HG03108 (cell line): Measurements from ENCODE around the gene ATP11A.
"Not testable (repeated sequence)": the region's sequence is repeated elsewhere in the genome, so short reads cannot be mapped to it uniquely, and the experiment has no call there.

Source experiments
- ATAC-seq: cut with Tn5 transposase; IDR thresholded peaks from one replicate; pipeline ENCODE4 v1.9.1; 2021; ENCODE audit warnings: moderate library complexity; ENCODE audit not compliant: unreplicated experiment

The ATP11A gene

DNA sequence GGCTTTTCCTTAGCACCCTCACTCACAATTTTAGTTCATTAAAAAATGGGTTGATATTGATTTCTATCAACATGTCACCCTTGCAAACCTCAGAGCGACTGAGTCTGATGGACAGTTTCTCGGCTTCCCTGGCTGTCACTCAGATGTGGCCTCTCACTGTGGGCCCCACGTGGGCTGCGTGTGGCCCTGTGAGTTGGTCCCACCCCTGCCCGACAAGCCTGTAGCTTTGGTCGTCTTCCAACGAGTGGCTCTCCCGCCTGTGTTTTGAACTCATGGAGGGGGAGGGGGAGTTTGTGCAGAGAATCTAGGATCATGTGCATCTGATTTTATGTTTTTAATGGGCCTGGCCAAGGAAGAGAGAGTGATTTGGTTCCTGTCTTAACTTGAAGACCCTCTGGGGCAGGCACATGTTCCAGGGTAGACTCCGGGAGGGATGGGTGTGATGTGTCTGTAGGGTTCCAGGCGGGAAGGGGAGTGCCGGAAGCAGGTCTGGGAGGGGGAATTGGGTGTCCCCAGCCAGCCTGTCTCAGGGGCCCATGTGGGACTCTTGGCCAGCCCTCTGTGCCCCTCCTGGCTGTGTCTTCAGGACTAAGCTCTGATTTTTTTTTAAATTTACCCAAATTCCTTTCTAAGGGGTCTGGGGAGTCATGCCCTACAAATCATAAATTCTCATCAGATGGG, 18.9 kb downstream of the ATP11A start:
- ATAC-seq: no peak

DNA sequence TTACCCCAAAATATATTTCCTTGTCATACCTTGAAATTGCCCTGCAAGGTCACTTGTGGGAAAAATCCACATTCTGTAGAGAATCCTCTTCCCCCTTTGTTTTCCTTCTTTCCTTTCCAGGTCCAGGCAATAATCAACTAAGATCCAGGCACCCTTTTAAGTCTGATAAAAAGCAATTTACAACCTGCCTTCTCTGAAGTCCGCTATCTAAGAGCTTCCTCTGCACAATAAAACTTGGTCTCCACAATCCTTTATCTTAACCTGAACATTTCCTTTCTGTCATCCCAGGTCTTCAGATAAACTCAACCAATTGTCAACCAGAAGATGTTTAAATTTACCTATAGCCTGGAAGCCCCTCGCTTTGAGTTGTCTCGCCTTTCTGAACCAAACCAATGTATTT, 19.5 kb downstream of the ATP11A start:
- ATAC-seq: not testable (repeated sequence)

DNA sequence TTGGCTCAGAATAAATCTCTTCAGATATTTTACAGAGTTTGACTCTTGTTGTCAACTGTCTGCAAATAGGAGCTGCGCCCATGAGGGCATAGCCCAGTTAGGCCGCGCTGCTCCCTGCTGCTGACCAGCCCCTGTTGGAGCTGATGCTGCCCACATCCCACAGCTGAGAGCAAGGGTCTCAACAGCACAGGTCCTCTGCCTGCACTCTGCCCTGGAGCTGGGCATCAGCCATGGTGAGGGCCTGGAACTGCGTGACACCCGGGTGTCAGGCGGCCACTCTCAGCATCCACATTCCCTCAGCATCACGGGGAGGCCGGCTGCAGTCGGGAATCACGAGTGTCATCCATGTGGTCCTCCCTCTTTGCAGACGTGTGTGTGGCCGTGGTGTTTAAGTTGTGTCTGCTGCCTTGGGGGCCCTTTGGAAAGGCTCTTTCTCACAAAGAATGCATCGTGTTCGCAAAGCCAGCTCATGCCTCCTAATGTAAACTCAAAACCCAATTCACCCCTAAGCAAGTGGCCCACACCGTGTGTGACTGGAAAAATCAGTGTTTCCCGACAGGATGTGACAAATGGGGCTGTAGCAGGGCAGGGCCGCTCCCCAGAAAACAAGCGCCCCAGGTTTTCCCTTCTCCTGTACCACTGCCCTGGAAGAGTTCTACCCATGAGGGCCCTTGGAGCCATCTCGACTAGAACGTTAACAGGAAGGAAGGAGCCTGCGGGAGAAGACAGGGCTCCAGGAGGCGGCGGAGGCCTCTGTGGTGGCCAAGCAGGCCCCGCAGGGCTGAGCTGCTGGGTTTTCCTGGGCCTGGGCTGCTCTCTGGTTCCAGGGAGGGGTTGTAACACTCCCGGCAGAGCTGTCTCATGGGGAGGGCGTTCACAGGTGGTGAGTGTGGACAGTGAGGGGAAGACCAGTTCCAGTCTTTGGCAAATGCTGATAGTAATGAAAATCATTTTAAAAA, 20.3 kb downstream of the ATP11A start:
- no peak for ATAC-seq

DNA sequence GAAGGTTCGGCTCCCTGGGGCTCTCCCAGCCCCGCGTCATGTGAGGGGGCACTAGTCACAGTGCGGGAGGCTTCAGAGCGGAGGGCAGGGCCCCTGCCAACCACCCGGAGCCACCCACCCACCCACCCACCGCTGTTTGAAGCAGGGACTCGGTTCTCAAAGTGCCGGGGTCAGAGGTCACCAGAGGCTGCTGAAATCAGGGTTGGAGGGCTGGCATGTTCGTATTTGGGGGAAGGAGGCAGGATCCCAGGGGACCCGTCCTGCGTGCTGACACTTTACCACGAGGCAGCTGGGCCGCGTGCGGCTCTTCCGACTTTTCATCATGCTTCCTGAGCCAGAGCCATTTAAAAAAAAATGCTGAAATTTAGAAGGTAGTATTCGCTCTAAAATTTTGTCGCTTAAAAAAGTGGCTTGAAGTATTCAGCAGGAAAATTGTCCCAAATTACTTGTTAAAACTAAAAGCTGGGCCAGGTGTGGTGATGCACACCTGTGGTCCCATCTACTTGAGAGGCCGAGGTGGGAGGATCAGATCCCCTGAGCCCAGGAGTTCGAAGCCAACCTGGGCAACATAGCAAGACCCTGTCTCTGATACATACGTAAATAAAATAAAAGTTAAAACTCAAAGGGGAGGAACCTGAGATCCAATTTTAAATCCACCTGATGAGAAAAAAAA, 21.2 kb downstream of the ATP11A start:
- no peak for ATAC-seq

DNA sequence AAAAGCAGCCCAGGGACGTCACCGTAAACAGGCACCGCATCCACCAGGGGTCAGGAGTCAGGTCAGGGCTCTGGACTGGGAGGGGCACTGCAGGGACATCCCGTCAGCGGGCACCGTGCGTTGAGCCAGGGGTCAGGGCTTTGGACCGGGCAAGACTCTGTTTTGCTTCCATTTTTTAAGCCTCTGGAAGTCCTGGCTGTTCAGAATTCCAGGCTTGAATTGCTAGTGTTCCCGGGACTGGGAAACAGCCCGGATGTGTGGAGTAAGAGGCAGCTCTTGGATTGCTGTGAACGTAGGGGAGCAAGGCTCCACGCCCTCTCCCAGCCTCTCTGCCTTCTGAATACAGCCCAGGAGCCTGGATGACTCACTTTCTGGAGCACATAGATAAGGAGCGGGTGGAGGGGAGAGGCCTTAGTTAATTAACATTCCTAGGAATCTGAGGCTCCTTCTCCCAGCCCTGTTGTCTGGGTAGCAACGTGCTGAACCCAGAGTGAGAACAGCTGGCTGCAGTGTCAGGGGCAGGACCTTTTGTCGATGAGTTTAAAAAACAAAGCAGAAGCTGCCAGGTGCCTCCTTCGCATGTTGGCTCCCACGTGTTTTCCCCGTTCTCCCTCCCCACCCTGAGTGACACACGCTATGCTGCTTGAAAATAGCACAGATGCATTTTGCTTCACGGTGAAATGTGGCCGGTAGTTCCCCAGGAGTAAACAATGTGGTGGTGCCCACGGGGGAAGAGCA, 21.9 kb downstream of the ATP11A start:
- no peak for ATAC-seq

DNA sequence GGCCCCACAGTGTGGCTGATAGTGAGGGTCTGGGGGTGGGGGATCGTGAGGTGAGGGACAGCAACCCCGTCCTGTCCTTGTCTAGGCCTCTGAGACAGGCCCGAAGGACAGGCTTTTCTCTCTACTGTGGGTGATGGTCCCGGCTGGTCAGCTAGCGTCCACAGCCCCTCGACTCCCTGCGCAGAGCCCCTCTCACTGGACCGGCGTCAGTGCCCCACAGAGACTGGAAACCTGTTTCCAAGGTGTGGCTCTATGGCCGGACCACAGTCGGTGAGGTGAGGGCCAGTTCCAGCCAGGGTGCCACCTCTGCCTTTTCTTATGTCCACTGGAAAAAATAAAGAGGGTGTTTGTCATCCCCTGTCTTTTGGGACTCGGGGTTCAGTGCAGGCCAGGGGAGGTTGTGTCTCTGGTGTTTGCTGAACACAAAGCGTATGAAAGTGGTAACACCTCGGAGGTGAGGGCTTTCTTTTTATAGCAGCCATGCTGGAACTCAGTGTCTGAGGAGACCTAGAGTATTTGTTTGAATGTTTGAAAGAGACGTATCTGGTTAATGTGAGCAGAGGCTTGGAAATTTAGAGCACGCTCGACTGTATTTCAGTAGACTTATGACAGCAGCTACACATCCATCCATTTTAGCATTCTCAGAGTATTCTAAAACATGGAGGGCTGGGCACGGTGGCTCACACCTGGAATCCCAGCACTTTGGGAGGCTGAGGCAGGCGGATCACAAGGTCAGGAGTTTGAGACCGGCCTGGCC, 22.8 kb downstream of the ATP11A start:
- ATAC-seq: no peak

DNA sequence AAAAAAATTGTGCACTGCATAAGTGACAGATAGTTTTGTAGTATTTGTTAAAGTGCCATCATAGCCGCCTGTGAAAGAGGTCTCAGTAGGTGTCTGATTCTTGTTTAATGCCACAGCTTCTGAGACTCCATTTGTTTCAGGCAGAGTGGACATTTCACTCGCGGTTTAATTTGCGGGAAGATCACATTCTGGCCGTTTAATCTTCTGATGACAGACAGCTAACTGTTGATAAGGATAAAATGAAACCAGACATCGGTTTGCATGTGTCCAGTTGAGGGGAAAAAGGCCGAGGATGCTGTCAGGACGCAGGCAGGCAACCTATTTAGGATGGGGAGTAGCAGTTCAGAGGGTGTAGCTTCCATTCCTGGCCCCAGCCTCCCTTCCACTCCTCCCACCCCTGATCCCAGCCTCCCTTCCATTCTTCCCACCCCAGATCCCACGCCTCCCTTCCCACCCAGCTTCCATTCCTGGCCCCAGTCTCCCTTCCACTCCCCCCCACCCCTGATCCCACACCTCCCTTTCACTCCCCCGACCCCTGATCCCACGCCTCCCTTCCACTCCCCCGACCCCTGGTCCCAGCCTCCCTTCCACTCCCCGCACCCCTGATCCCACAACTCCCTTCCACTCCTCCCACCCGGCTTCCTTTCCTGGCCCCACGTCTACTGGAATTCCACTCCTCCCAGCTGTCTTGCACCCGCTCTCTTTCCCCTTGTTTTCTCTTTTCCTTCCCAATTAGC, 23.8 kb downstream of the ATP11A start:
- ATAC-seq: no peak

DNA sequence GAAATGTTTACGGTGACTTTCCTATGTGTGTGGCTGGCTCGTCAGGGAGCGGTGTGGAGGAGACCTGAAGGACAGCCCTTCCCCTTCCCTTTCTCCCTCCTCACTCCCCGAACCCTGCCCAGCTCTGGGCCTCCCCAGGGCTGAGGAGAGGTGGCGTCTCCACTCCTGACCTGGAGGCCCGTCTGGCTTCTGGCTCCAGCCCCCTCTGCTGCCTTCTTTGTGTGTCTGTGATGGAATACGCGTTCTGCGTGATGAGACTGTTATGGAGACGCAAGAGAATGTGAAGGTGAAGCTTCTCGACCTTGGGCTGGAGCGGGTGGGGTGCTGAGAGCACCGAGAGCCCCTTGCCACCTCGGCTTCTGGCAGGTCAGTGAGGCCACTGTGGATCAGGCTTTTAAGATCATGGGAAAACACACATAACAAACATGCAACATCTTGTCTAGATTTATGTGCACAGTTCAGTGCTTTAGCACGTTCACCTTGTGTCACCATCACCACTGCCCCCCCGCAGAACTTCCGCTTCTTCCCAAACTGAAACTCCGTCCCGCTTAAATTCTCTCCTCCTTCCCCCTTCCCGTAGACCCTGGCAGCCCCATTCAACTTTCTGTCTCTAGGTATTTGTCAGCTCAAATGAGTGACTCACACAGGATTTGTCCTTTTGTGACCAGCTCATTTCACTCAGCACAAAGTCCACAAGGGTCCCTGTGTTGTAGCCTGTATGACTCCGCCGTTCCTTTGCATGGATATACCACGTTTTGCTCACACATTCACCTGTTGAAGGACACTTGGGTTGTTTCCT, 24.7 kb downstream of the ATP11A start:
- no peak for ATAC-seq

DNA sequence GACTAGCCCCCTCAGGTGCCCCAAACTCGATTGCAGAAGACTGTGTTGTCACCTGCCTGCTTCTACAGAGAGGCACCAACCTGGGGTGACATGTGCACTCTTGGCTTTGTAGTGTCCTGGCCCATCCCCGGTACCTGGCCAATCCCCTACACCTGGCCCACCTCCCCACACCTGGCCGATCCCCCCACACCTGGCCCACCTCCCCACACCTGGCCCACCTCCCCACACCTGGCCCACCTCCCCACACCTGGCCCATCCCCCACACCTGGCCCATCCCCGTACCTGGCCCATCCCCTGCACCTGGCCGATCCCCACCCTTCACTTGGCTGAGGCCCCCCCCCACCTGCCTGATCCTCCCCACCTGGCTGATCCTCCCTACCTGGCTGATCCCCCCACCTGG, 25.4 kb downstream of the ATP11A start:
- ATAC-seq: no peak

DNA sequence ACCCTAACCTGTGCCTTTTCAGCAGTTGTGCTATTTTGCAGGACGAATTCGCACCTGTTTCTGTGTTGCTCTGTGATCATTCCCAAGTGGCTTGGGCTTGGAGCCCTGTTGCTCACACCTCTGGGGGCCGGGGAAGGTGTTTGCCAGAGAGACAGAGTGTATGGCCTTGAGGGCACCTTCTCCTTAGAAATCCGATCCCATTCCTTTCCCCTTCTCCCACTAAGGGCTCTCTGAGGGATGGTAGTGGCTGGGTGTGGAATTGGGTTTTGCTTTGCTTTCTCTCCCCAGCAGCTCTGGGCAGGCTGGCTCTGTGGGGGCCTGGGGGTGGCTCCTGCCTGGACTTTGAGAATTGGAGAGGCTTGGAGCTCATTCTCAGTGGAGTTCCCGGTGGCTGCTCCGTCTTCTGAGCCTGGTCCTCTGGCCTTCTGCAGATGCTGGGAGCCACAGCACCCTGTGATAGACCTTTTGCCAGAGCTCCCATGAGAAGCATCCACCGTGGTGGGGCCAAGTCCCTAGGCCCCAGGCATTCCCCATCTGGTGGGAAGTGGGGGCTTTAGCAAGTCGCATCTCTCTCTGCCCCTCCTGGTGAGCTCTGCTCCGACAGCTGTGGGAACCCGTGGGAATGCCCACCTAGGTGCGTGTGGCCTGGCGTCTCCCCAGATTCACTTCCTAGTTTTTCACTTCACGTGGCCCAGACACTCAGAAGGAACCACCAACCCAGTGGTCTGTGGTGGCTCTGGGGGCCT, 26.1 kb downstream of the ATP11A start:
- no peak for ATAC-seq

DNA sequence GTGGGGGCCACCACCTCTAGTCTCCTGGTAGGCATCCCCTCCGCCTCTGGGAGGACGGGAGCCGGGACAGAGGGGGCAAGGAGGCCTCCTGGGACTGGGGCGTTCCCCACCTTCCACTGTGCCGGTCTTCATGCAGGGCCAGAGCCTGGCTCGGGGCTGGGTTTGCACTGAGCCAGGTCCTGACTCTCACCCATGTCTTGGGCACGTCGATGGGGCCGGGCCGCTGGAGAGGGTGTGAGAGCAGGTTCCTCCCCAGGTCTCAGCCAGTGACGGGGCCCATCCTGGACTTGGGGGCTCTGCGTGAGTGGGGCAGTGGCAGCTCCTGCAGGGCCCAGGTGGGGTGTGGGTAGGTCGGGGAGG, 26.6 kb downstream of the ATP11A start:
- no peak for ATAC-seq

DNA sequence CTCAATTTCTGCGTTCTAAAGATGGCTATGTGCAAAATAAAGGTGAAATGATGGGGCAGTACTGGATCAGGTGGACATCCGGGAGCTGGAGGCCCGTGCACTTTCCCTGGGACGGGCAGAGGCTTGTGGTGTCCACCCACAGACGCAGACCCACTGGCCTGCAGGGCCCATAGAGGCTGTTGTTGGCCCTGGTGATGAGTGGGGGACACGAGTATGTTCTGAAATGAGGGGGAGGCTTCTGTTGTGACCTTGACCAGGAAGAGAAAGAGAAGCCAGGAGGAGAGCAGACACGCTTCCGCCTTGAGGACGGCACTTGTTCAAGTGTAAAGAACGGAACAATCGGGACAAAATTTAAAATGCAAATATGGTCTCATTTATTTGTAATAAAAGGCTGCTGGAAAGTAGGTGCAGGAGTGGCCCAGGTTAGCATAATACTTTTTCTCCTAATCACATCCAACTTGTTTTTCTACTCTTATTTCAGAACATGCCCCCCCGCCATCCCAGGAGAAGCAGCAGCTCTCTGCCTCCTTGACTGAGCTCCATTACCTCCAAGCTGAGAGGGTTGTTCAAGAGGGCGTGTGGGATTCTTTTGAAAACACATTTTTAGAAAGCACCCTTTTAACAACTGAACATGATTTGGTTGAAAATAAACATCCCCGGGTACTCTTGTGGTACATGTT, 27.1 kb downstream of the ATP11A start:
- ATAC-seq: no peak

DNA sequence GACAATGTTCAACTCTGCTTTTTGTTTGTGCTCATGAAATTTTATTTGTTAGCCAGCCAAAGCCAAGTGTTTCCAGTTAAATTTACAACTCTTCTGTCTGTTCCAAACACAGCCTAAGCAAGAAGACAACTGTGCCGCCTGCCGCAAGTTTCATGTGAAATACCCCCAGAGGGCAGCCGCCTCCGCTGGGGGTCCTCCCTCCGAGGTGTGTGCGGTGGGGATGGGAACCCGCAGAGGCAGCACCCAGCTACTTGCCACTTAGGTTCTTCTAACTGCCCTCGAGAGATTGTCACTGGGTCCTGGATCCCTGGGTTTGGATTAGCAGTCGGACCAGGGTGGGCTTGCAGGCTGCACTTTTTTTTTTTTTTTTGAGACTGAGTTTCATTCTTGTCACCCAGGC, 28.5 kb downstream of the ATP11A start:
- ATAC-seq: no peak

DNA sequence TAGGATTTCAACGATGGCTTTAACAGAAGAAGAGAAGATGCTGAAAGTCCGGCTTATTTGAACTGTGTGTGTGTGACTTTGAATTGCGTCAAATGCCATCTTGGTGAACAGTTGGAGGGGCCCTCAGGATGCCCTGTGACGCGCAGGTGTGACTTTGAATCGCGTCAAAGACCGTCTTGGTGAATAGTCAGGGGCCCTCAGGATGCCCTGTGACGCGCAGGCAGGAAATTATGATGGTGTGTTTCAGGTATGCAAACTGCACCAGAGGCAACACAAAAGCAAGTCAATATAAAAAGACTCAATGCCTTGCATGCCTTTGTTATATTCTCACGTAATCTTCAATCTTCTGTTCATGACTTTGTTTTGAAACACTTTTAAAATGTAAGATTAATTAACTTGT, 29.2 kb downstream of the ATP11A start:
- no peak for ATAC-seq

DNA sequence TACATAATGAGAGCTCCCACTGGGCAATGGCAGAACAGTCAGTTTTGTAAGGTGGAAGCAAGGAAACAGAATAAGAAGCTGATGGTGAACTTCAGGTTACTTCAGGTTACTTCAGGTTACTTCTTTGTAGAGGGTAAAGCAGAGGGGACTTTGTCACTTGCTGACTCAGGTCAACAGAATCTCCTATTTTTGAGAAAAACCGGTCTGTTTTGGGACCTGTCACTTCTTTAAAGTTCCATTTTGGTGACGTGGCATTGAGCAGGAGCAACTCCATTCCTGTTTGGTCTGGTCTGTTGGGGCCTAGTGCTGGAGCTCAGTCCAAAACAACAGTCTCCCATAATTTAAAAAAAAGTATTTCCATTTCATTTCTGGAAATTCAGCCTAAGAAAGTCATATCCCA, 29.7 kb downstream of the ATP11A start:
- ATAC-seq: no peak

DNA sequence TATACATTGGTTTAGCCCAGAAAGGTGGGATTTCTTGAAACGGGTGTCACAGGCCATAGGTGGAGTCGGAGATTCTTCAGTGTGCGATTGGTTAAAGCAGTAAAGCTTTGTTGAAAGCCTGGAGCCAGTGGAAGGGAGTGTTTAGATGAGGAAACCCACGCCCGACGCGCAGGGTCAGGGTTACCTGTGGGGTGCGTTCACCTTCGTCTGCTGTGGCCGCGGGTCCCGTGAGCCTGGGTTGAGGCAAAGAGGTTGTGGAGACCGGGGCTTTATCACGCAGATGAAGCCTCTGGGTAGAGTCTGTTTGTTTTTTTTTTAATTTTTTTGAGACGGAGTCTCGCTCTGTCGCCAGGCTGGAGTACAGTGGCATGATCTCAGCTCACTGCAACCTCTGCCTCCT, 30.4 kb downstream of the ATP11A start:
- no peak for ATAC-seq

DNA sequence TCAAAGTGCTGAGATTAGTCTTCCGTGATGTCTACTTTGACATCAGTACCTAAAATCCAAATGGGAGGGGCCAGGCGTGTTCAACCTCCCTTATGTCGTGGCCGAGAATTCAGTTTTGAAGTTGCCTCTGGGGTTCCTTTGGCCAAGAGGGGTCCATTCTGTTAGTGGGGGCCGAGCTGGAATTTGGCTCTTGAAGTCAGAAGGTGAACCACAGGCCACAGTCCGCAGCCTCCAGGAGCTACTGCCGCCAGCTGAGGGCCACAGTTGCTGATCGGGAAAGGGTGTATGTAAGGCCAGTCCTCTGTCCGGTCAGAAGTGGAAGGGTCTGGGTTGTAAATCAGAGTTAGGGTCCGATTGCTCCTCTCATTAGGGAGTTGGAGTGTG, 31.0 kb downstream of the ATP11A start:
- no peak for ATAC-seq
